Motor neuron (in vitro differentiated cells): ENCODE results near the gene ADAMTS7. TPM values are rescaled to one million over a fixed set of nuclear protein-coding genes. Genes with fewer than 3 reads are reported as not detected.
"Not testable (repeated sequence)": the region's sequence is repeated elsewhere in the genome, so short reads cannot be mapped to it uniquely, and the experiment has no call there.

Experiments
- ATAC-seq, 8 experiments: fragments of 200-7000 bp; cut with Tn5 transposase; replicated peaks in 6 of 8; 2 replicates each; pipeline ENCODE4 v1.8.0; 2021; ENCODE audit warnings: mild to moderate bottlenecking in 8 of 8, moderate library complexity in 8 of 8
- H3K27ac ChIP-seq, 2 donors: fragments of 250-450 bp; sonication (Bioruptor Pico); 2 replicates each; pipeline ENCODE4 v1.9.0; 2021; ENCODE audit warnings: antibody characterized with exemption in 2 of 2, mild to moderate bottlenecking in 2 of 2, moderate library complexity in 1 of 2
- H3K4me1 ChIP-seq, 2 donors: fragments of 250-450 bp; sonication (Bioruptor Pico); replicated peaks in 1 of 2; 2 replicates each; pipeline ENCODE4 v1.6.1; 2021; ENCODE audit warnings: antibody characterized with exemption in 2 of 2, mild to moderate bottlenecking in 2 of 2, moderate library complexity in 1 of 2
- H3K4me3 ChIP-seq, 5 donors: fragments of 250-450 bp; sonication (Bioruptor Pico); 2 replicates each; pipeline ENCODE4 v1.9.0; 2021; ENCODE audit warnings: antibody characterized with exemption in 5 of 5, mild to moderate bottlenecking in 5 of 5, moderate library complexity in 4 of 5
- WGBS, 10 experiments: fragments of 450-650 bp; shearing (Covaris generic); methylation state at CpG; one replicate each; pipeline ENCODE4 v1.0.0; 2022; 5-methylcytosine and 5-hydroxymethylcytosine counted together
- in situ Hi-C, 9 experiments: fragments of 400-800 bp; cut with MboI; loops; one replicate each; pipeline ENCODE4 v1.15.0; 2021; ENCODE audit warnings: low sequenced_read_pairs in 9 of 9, low pct_unique_long_range_greater_than_20kb in 2 of 9; ENCODE audit not compliant: unreplicated experiment in 9 of 9
- total RNA-seq, 8 experiments: library from RNA; unstranded; fragments of 300-600 nt; gene quantifications; 2 replicates each; pipeline versions ENCODE4 v1.2.3 to v1.2.4, GENCODE V29; 2022

The ADAMTS7 gene
- total RNA-seq, 8 experiments from 2014 or later: 2.1 to 9.6 (median 4.3) TPM

DNA sequence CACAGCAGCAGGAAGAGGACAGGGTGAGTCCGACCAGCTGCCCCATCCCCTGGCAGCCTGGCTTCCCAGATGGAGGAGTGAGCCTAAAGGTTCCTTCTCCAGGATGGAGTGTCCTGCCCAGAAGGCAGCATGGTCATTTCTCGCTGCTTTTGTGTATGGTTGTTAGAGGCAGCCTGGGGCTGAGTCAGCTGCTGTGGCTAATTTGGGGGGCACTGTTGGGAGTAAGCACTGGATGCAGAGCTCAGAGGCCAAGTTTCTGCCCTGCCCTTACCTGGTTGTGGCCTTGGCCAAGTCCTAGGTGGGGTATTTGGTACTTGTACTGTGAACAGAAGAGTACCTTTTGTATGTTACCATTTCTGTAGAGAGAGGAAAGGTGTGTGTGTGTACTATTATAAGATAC lies 78.6 kb downstream of the ADAMTS7 start:
- no peak overlapping the region for H3K27ac ChIP-seq
- no peak for ATAC-seq
- in situ Hi-C loops: no loop called here
- no peak overlapping the region for H3K4me3 ChIP-seq
- peaks cover 0 to 6% of the 10 kb centered on the region in 2 donors for H3K4me1 ChIP-seq
- WGBS, 10 experiments: no CpG with 5 or more reads among the region's 2 CpGs

DNA sequence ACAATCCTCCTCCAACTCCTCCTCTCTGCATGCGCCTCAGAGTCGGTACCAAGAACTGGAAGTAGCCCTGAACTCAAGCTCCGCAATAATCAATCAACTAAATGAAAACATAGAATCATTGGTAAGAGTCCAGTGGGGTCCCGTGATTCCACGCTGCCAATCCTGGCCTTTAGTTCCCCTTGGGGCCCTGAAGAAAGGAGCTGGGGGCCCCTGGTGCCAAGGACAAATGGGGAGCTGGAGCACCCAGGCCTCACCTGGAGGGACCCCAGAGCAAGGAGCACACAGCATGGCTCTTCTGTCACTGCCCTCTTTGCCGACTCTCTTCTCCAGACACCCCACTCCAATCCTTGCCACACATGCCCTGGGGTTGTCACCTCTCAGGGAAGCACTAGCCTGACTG lies 80.3 kb downstream of the ADAMTS7 start:
- no peak for ATAC-seq
- H3K4me1 ChIP-seq: peaks cover 0 to 13% of the 10 kb centered on the region in 2 donors
- in situ Hi-C loops: no loop called here
- 33 to 81% (median 80%) methylated on average over 1 to 4 of the region's 6 CpGs; no CpG with 5 or more reads in 6 of the 10 experiments for WGBS, 10 experiments
- H3K27ac ChIP-seq: no peak overlapping the region
- H3K4me3 ChIP-seq: no peak overlapping the region

DNA sequence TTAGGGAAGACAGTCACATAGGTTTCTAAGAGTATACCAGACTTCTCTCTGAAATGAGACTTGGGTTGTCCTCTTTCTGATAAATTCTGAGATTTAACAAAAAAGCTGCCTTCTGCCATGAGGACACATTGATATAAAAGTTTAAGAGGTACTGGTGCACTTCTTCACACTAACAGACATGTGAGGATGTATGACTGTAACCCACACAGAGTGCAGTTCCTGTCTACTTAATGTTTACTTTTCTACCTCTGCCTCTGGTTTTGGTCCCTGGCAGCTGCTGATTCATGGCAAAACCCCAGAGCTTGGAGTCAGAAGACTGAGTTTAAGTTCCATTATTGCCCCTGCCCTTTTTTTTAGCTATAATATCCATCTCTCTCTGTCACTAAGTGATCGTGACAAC lies 82.8 kb downstream of the ADAMTS7 start:
- not testable (repeated sequence) for ATAC-seq, H3K4me3 ChIP-seq
- WGBS, 10 experiments: 14 to 63% (median 40%) methylated on average over 1 of the region's 1 CpG; no CpG with 5 or more reads in 3 of the 10 experiments

DNA sequence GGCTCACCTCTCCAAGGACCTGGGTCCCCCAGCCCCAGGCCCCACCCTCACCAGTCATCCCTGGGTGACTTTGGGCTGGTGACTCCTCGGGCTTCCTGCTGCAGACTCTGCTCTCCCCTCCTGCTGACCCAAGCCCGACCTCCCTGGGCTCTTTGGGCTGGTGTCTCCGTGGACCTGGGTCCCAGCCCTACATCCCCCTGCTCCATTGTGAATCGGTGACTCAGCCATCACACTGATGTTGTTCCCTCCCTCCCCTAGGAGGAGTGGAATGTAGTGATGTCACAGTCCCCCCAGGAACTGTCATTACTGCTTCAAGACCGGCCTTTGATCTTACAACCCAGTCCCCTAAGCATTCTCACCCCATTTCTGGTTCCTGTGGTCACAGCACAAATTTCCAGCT lies 83.7 kb downstream of the ADAMTS7 start:
- in situ Hi-C loops: no loop called here

More for the DNA sequence above, 82.8 kb downstream of the ADAMTS7 start:
- H3K4me1 ChIP-seq: peaks cover 0 to 13% of the 10 kb centered on the region in 2 donors
- in situ Hi-C loops, H3K27ac ChIP-seq: not testable (repeated sequence)

GRCh38 chr15:78726870-78727551 lies 84.3 kb downstream of the ADAMTS7 start:
- 55 to 100% (median 62%) methylated on average over 1 to 5 of the region's 14 CpGs; no CpG with 5 or more reads in 7 of the 10 experiments for whole genome bisulfite sequencing, 10 experiments
- Histone ChIP-seq H3K4me3 (no peak overlapping the region), H3K4me1 (peaks cover 0 to 13% of the 10 kb centered on the region in 2 donors), H3K27ac (peak overlapping the region in 1 of 2 donors; percentile 55)
- in situ Hi-C loops: no loop called here
- peak in 7 of 8 experiments; percentile 17 to 82 (median 77) for ATAC-seq

More for the DNA sequence above, 83.7 kb downstream of the ADAMTS7 start:
- peaks cover 0 to 13% of the 10 kb centered on the region in 2 donors for H3K4me1 ChIP-seq
- peak in 5 of 8 experiments; percentile 82 to 92 (median 90) for ATAC-seq
- no peak overlapping the region for H3K4me3 ChIP-seq
- WGBS, 10 experiments: 40 to 80% methylated on average over 1 to 3 of the region's 5 CpGs; no CpG with 5 or more reads in 8 of the 10 experiments
- peak overlapping the region in 1 of 2 donors; percentile 55 for H3K27ac ChIP-seq

DNA sequence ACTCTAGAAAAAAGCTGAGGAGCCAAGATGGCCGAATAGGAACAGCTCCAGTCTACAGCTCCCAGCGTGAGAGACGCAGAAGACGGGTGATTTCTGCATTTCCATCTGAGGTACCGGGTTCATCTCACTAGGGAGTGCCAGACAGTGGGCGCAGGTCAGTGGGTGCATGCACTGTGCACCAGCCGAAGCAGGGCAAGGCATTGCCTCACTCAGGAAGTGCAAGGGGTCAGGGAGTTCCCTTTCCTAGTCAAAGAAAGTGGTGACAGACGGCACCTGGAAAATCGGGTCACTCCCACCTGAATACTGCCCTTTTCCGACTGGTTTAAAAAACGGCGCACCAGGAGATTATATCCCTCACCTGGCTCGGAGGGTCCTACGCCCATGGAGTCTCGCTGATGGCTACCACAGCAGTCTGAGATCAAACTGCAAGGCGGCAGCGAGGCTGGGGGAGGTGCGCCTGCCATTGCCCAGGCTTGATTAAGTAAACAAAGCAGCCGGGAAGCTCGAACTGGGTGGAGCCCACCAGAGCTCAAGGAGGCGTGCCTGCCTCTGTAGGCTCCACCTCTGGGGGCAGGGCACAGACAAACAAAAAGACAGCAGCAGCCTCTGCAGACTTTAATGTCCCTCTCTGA lies 91.3 kb downstream of the ADAMTS7 start:
- H3K4me1 ChIP-seq: not testable (repeated sequence)

GRCh38 chr15:78718837-78719236 lies 92.4 kb downstream of the ADAMTS7 start:
- 0 to 100% (median 64%) methylated on average over 1 to 2 of the region's 2 CpGs; no CpG with 5 or more reads in 4 of the 10 experiments for WGBS, 10 experiments
- Histone ChIP-seq H3K4me3 (no peak overlapping the region), H3K4me1 (peaks cover 0 to 4% of the 10 kb centered on the region in 2 donors), H3K27ac (no peak overlapping the region)
- in situ Hi-C loops: loop anchor here in 4 of 9 experiments (10.0 to 25.0 kb wide), 2 partner anchors 104 to 107 kb away; partner anchors contain the start of gene CHRNA3 (in 3 of the 4)
- ATAC-seq: no peak

More for the DNA sequence above, 91.3 kb downstream of the ADAMTS7 start:
- peak overlapping the region in 1 of 5 donors; percentile 1 for H3K4me3 ChIP-seq
- not testable (repeated sequence) for ATAC-seq, H3K27ac ChIP-seq
- 0 to 41% (median 40%) methylated on average over 1 to 8 of the region's 21 CpGs; no CpG with 5 or more reads in 5 of the 10 experiments for WGBS, 10 experiments
- in situ Hi-C loops: loop anchor here in 4 of 9 experiments (10.0 to 25.0 kb wide), 2 partner anchors 105 to 108 kb away; partner anchors contain the start of gene CHRNA3 (in 3 of the 4)

DNA sequence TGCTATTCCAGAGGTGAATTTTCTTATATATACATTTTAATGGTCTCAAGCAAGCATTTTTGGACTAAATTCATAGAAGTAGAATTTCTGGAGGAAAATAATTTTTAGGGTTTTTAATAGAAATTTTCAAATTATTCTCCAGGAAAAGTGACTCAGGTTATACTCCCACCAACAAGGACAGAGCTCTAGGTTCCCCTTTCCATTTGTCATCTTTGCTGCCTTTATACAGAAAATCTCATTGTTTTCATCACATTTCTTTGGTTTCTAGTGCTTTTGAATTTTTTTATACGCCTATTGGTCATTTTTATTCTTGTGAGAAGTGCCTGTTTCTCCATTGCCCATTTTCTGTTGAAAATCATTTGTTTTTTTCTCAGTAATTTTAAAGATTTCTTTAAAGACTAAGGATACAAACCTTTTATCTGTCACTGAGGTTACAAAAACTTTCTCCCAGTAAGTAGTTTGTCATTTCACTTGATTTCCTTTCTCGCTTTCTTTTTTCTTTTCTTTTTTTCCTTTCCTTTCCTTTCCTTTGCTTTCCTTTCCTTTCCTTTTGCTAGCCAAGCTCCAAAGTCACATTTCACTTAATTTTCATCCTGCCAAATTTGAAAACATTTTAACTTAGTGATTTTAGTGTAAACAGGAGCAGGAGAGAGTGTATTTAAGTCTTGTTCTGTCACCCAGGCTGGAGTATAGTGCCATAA lies 93.2 kb downstream of the ADAMTS7 start:
- no peak for ATAC-seq
- in situ Hi-C loops: loop anchor here in 4 of 9 experiments (10.0 to 25.0 kb wide), 2 partner anchors 103 to 106 kb away; partner anchors contain the start of gene CHRNA3 (in 3 of the 4)
- peaks cover 0 to 4% of the 10 kb centered on the region in 2 donors for H3K4me1 ChIP-seq
- no peak overlapping the region for H3K4me3 ChIP-seq
- no peak overlapping the region for H3K27ac ChIP-seq
- 30 to 100% (median 90%) methylated on average over 2 of the region's 2 CpGs for WGBS, 10 experiments

DNA sequence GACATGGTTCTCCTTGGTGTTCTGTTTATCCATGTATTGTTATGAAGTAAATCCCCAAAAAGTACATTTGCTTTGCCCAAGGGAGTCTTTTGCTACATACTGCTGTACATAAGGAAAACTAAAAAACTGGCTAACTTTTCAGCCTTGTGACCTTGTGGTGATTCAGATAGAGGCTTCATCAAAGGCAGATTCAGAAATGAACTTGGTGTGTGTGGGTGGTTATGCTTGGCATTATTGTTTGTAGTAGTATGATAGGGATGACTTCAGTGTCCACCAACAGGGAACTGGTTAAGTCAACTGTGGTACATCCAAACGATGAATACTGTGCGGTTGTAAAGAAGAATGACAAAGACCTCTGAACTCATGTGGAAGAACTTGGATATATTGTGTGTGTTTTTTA lies 94.6 kb downstream of the ADAMTS7 start:
- H3K4me1 ChIP-seq: peaks cover 0 to 4% of the 10 kb centered on the region in 2 donors
- 44 to 100% (median 91%) methylated on average over 1 to 2 of the region's 2 CpGs; no CpG with 5 or more reads in 1 of the 10 experiments for WGBS, 10 experiments
- no peak overlapping the region for H3K27ac ChIP-seq
- H3K4me3 ChIP-seq: no peak overlapping the region
- in situ Hi-C loops: loop anchor here in 4 of 9 experiments (10.0 to 25.0 kb wide), 2 partner anchors 102 to 104 kb away; partner anchors contain the start of gene CHRNA3 (in 3 of the 4)
- ATAC-seq: no peak

DNA sequence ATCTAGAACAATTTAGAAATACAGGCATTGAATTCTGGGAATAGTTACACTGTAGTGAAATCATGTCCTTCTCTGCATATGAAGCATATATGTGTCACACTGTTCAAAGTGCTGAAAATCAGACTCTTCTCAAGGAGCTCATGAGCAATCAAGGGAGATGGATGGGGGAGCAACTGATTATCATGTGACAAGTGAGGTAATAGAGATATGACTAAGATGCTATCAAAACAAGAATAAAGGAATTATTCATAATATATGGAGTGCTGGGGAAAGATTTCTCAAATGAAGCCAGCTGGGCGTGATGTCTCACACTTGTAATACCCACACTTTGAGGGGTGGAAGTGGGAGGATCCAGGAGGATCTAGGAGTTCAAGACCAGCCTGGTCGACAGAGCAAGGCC lies 95.3 kb downstream of the ADAMTS7 start:
- H3K27ac ChIP-seq: no peak overlapping the region
- in situ Hi-C loops: loop anchor here in 4 of 9 experiments (10.0 to 25.0 kb wide), 2 partner anchors 101 to 104 kb away; partner anchors contain the start of gene CHRNA3 (in 3 of the 4)
- no peak overlapping the region for H3K4me3 ChIP-seq
- ATAC-seq: peak in 7 of 8 experiments; percentile 64 to 98 (median 83)
- 25 to 83% (median 54%) methylated on average over 1 to 2 of the region's 2 CpGs for WGBS, 10 experiments
- H3K4me1 ChIP-seq: peaks cover 0 to 4% of the 10 kb centered on the region in 2 donors

DNA sequence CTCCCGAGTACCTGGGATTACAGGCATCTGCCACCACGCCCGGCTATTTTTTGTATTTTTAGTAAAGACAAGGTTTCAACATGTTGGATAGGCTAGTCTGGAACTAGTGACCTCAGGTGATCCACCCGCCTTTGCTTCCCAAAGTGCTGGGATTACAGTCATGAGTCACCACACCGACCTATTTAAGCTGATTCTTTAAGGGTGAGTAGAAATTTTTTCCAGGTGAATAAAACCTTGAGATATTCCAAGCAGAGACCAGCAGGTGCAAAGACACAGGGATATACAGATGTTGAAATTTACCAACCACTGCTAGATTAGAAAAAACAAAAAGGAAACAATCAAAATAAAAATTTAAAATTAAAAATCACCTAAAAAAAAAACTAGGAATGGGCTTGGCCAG lies 95.8 kb downstream of the ADAMTS7 start:
- H3K27ac ChIP-seq: no peak overlapping the region
- peak in 1 of 8 experiments; percentile 16 for ATAC-seq
- in situ Hi-C loops: loop anchor here in 4 of 9 experiments (10.0 to 25.0 kb wide), 2 partner anchors 101 to 103 kb away; partner anchors contain the start of gene CHRNA3 (in 3 of the 4)
- H3K4me1 ChIP-seq: peaks cover 0 to 4% of the 10 kb centered on the region in 2 donors
- WGBS, 10 experiments: 47 to 100% (median 85%) methylated on average over 1 to 5 of the region's 5 CpGs; no CpG with 5 or more reads in 2 of the 10 experiments
- no peak overlapping the region for H3K4me3 ChIP-seq

DNA sequence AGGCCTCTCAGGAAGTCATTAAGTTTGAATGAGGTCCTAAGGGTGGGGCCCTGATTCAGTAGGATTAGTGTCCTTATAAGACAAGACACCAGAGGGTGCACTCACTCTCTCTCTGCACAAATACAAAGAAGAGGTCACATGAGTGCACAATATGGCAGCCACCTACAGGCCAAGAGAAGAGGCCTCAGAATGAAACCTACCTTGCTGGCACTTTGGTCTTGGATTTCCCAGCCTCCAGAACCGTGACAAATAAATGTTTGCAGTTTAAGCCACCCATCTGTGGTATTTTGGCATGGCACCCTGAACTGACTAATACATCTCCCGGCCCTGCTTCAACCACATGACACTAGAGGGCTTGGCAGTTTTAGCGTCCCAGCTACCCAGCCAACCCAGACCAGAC lies 96.4 kb downstream of the ADAMTS7 start:
- ATAC-seq: peak in 3 of 8 experiments; percentile 42 to 51 (median 49)
- no peak overlapping the region for H3K4me3 ChIP-seq
- in situ Hi-C loops: loop anchor here in 4 of 9 experiments (10.0 to 25.0 kb wide), 2 partner anchors 100 to 103 kb away; partner anchors contain the start of gene CHRNA3 (in 3 of the 4)
- WGBS, 10 experiments: 26 to 100% (median 55%) methylated on average over 1 to 3 of the region's 3 CpGs; no CpG with 5 or more reads in 4 of the 10 experiments
- H3K27ac ChIP-seq: no peak overlapping the region
- peaks cover 0 to 4% of the 10 kb centered on the region in 2 donors for H3K4me1 ChIP-seq
